Measurements from ENCODE around the gene LHFPL6. TPM values are rescaled to one million over a fixed set of nuclear protein-coding genes. Genes with fewer than 3 reads are reported as not detected.

The LHFPL6 gene
- total RNA-seq, 4 donors from 2014 or later, result 3.7 to 40.4 (median 8.0) TPM

DNA sequence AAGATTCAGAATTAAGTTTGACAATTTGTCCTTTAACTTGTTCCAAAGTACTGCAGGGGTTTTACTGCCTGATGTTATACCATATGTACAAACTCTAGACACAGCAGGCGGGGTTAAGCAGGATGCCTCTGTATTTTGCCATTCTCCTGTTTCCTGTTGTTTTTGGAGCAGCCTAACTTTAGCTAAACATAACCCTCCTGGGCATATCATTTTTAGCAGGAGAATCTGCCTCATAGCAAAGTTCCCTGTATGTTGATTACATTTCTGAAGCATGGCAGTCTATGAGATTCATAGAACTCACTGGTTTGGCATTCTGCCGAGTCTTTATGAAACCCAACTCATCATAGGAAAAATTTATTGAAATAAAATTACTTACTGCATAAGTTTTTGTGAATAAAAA is 5.2 kb downstream of the LHFPL6 start:
- TF ChIP-seq CTCF (IDR thresholded peaks at IDR 0.05) (no peak), POLR2A (IDR thresholded peaks at IDR 0.05) (no peak)
- no peaks in the 10 kb centered on the region for H3K36me3 ChIP-seq
- peaks cover 3 to 47% (median 4%) of the 10 kb centered on the region in 3 donors for H3K4me1 ChIP-seq
- 53 to 76% methylated on average over 2 of the region's 2 CpGs for WGBS, 2 donors
- H3K27ac ChIP-seq, result no peak overlapping the region
- peaks cover 0 to 5% (median 0%) of the 10 kb centered on the region in 4 donors for H3K27me3 ChIP-seq
- H3K4me3 ChIP-seq, result peak overlapping the region in 1 of 4 donors; percentile 21
- no peak for DNase-seq
- no peaks in the 10 kb centered on the region for H3K9me3 ChIP-seq
- intact Hi-C loops (cut with DNase I), result no loop called here

DNA sequence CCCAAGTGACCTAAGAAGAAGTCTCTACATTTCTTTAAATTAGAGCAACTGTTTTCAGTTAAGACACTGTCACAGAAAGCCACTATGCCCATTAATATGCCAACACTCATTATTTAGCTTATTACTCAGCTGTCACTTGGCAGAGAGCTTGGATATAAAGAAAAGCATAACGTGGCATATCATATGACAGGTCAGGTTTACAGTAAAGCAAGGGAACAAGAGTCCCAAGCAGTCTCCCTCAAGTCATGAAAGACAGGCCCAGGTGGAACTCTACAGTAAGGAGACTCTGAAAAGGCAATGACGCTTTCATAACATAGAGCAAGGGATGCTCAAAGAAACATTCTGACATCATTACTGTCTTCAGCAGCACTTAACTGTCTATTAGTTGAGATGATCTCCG is 6.3 kb downstream of the LHFPL6 start:
- Histone ChIP-seq H3K4me1 (peaks cover 0 to 37% (median 3%) of the 10 kb centered on the region in 3 donors), H3K4me3 (no peak overlapping the region), H3K27me3 (peaks cover 0 to 4% (median 0%) of the 10 kb centered on the region in 4 donors), H3K27ac (no peak overlapping the region), H3K9me3 (no peaks in the 10 kb centered on the region), H3K36me3 (no peaks in the 10 kb centered on the region)
- TF ChIP-seq CTCF (IDR thresholded peaks at IDR 0.05) (no peak), POLR2A (IDR thresholded peaks at IDR 0.05) (no peak)
- intact Hi-C loops (cut with DNase I), result no loop called here
- DNase-seq, result no peak
- 61% methylated on average over 3 of the region's 3 CpGs for WGBS, 2 donors

DNA sequence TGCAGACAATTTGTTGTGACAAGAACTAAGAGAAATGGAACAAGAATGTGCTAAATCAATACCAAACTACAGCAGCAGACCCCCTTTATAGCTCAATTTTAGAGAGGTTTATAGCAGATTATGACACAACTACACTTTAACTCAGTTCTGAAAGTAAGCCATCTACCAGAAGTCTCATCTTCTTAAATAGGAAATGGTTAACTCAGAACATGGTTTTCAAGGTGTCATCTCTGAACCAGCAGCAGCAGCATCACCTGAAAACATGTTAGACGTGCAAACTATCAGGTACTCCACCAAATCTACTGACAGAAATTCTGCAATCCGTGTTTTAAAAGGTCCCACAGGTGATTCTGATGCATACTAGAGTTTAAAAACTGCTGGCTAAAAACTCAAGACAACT is 6.8 kb downstream of the LHFPL6 start:
- no peak for DNase-seq
- Histone ChIP-seq H3K4me1 (peaks cover 0 to 32% (median 3%) of the 10 kb centered on the region in 3 donors), H3K27me3 (peaks cover 0 to 4% (median 0%) of the 10 kb centered on the region in 4 donors), H3K27ac (no peak overlapping the region), H3K9me3 (no peaks in the 10 kb centered on the region), H3K4me3 (no peak overlapping the region), H3K36me3 (no peaks in the 10 kb centered on the region)
- intact Hi-C loops (cut with DNase I), result no loop called here
- 79 to 88% methylated on average over 1 to 2 of the region's 2 CpGs for WGBS, 2 donors
- TF ChIP-seq CTCF (IDR thresholded peaks at IDR 0.05) (no peak), POLR2A (IDR thresholded peaks at IDR 0.05) (no peak)

DNA sequence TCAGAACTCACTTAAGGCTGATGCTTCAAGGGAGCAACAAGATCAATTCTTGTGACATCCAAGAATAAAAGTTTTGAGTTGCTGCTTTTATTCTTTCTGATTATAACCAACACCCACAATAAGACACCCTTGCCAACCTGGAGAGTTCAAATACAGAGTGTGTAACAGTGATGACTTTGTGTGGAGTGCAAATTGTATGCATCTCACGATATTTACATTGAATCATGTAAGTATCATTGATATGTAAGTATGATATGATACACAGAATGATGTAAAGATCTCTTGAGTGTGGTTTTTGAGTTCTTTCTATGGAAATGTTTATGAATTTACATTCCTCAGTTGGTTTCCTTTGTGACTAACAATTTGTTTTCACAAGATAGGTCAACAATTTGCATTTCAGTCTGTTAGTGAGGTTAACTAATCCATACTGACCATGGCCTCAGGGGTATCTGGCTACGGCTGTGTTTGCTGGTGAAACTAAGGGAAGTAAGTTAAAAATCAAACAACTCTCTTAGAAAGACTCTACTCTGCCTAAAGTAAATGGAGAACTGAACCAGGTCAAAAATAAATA is 12.4 kb downstream of the LHFPL6 start:
- Histone ChIP-seq H3K4me3 (no peak overlapping the region), H3K27me3 (no peaks in the 10 kb centered on the region), H3K27ac (no peak overlapping the region), H3K36me3 (no peaks in the 10 kb centered on the region), H3K9me3 (no peaks in the 10 kb centered on the region), H3K4me1 (no peaks in the 10 kb centered on the region)
- no peak for DNase-seq
- WGBS, 2 donors, result 38 to 77% methylated on average over 1 to 2 of the region's 2 CpGs
- TF ChIP-seq CTCF (IDR thresholded peaks at IDR 0.05) (no peak), POLR2A (IDR thresholded peaks at IDR 0.05) (no peak)
- intact Hi-C loops (cut with DNase I), result no loop called here

- 63 to 79% methylated on average over 2 of the region's 2 CpGs for WGBS, 2 donors
Measured at GRCh38 chr13:39588384-39588783, 14.6 kb downstream of the LHFPL6 start.

More at GRCh38 chr13:39588384-39588783, 14.6 kb downstream of the LHFPL6 start:
- no peaks in the 10 kb centered on the region for H3K9me3 ChIP-seq
- H3K4me3 ChIP-seq, result no peak overlapping the region
- no peaks in the 10 kb centered on the region for H3K4me1 ChIP-seq
- no peak for TF ChIP-seq CTCF (IDR thresholded peaks at IDR 0.05)
- H3K27me3 ChIP-seq, result no peaks in the 10 kb centered on the region
- no peak overlapping the region for H3K27ac ChIP-seq
- no peak for DNase-seq
- intact Hi-C loops (cut with DNase I), result no loop called here
- H3K36me3 ChIP-seq, result no peaks in the 10 kb centered on the region

Data from esophagus squamous epithelium (tissue), 5 donors.